ENCODE measurements around the gene SPEF1.

Gene SPEF1

GRCh38 chr20:3732327-3733118, 48.7 kb downstream of the SPEF1 start, which contains the start of gene HSPA12B:
HSPA12B (plus strand) TSS chr20:3732685; CDS start chr20:3738675, 5,990 bp downstream.
- no peak within 1 kb of the TSS for H3K4me3 ChIP-seq (ENCODE audit: low read length)
- DNase-seq (ENCODE audit: low read depth) = no peak
- no peak for TF ChIP-seq CTCF (conservative IDR thresholded peaks at IDR 0.05; ENCODE audit: low read length)

- DNase-seq (ENCODE audit: low read depth) = no peak
- TF ChIP-seq CTCF (conservative IDR thresholded peaks at IDR 0.05; ENCODE audit: low read length) = no peak
- no peak overlapping the region for H3K4me3 ChIP-seq (ENCODE audit: low read length)
Measured at GRCh38 chr20:3731944-3732326, 49.3 kb downstream of the SPEF1 start.

GRCh38 chr20:3730803-3731672, 50.2 kb downstream of the SPEF1 start:
- DNase-seq (ENCODE audit: low read depth) = no peak
- no peak for TF ChIP-seq CTCF (conservative IDR thresholded peaks at IDR 0.05; ENCODE audit: low read length)
- no peak overlapping the region for H3K4me3 ChIP-seq (ENCODE audit: low read length)

GRCh38 chr20:3729811-3730540, 51.3 kb downstream of the SPEF1 start:
- H3K4me3 ChIP-seq (ENCODE audit: low read length) = no peak overlapping the region
- no peak for TF ChIP-seq CTCF (conservative IDR thresholded peaks at IDR 0.05; ENCODE audit: low read length)
- no peak for DNase-seq (ENCODE audit: low read depth)

GRCh38 chr20:3729378-3729777, 51.9 kb downstream of the SPEF1 start:
- DNase-seq (ENCODE audit: low read depth) = no peak
- no peak for TF ChIP-seq CTCF (conservative IDR thresholded peaks at IDR 0.05; ENCODE audit: low read length)
- no peak overlapping the region for H3K4me3 ChIP-seq (ENCODE audit: low read length)

- TF ChIP-seq CTCF (conservative IDR thresholded peaks at IDR 0.05; ENCODE audit: low read length) = no peak
- DNase-seq (ENCODE audit: low read depth) = no peak
- H3K4me3 ChIP-seq (ENCODE audit: low read length) = no peak overlapping the region
Measured at GRCh38 chr20:3728876-3729275, 52.4 kb downstream of the SPEF1 start.
